ENCODE data around the gene TSPOAP1. TPM values are rescaled to one million over a fixed set of nuclear protein-coding genes. Genes with fewer than 3 reads are reported as not detected.

The TSPOAP1 gene
- total RNA-seq, 4 donors from 2014 or later: 2.9 to 16.0 (median 3.3) TPM

- H3K27ac ChIP-seq: no peak overlapping the region
- no peaks in the 10 kb centered on the region for H3K36me3 ChIP-seq
- H3K4me1 ChIP-seq: no peaks in the 10 kb centered on the region
- no peaks in the 10 kb centered on the region for H3K27me3 ChIP-seq
- no peak overlapping the region for H3K4me3 ChIP-seq
- intact Hi-C loops (cut with DNase I): no loop called here
- WGBS, 2 donors: 89 to 100% methylated on average over 1 to 13 of the region's 20 CpGs
- DNase-seq: no peak
- no peaks in the 10 kb centered on the region for H3K9me3 ChIP-seq
- no peak for TF ChIP-seq POLR2A (IDR thresholded peaks at IDR 0.05)
- TF ChIP-seq, protein P1, sequence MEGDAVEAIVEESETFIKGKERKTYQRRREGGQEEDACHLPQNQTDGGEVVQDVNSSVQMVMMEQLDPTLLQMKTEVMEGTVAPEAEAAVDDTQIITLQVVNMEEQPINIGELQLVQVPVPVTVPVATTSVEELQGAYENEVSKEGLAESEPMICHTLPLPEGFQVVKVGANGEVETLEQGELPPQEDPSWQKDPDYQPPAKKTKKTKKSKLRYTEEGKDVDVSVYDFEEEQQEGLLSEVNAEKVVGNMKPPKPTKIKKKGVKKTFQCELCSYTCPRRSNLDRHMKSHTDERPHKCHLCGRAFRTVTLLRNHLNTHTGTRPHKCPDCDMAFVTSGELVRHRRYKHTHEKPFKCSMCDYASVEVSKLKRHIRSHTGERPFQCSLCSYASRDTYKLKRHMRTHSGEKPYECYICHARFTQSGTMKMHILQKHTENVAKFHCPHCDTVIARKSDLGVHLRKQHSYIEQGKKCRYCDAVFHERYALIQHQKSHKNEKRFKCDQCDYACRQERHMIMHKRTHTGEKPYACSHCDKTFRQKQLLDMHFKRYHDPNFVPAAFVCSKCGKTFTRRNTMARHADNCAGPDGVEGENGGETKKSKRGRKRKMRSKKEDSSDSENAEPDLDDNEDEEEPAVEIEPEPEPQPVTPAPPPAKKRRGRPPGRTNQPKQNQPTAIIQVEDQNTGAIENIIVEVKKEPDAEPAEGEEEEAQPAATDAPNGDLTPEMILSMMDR (IDR thresholded peaks at IDR 0.05): no peak
These were observed 21.0 kb downstream of the TSPOAP1 start for GRCh38 chr17:58307468-58308172.

DNA sequence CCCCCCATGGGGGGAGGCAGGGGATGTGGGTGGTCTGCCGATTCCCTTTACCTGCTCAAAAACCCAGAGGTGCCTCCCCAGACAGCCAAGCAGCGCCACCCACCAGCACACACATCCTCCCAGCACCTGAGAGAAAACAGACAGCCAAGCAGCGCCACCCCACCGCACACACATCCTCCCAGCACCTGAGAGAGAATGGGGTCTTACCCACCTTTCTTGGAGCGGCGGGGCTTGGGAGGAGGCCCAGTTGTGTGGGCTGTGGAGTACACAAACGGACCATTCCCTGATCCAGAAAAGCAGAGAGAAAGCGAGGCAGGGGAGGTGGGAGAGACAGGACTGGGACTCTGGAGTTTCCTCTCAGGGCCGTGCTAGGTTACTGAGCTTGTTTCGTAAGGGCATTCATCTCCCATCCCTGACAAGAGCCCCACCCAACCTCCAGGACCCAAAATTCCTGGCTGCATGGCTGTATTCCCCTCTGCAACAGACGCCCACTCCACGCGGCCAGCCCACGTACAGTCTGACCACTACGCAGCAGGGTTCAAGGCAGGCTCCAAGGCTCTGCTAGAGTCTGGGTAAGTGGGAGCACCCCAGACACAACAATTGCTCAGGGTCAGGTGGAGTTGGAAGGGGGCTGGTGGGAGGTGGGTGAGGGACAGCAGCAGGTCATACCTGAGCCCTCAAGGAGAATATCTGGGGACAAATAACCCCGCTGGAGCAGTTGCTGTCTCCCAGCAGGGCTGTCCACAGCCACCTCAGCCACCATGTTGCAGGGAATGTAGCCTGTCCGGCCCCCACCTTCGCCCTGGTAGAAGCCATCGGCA lies 22.3 kb downstream of the TSPOAP1 start:
- DNase-seq: no peak
- no peaks in the 10 kb centered on the region for H3K4me1 ChIP-seq
- no peak overlapping the region for H3K27ac ChIP-seq
- TF ChIP-seq POLR2A (IDR thresholded peaks at IDR 0.05): no peak
- TF ChIP-seq, protein P1 (IDR thresholded peaks at IDR 0.05): no peak
- no peak overlapping the region for H3K4me3 ChIP-seq
- 80 to 82% methylated on average over 6 to 9 of the region's 19 CpGs for WGBS, 2 donors
- no peaks in the 10 kb centered on the region for H3K9me3 ChIP-seq
- no peaks in the 10 kb centered on the region for H3K36me3 ChIP-seq
- peaks cover 0 to 2% (median 0%) of the 10 kb centered on the region in 4 donors for H3K27me3 ChIP-seq
- intact Hi-C loops (cut with DNase I): no loop called here

DNA sequence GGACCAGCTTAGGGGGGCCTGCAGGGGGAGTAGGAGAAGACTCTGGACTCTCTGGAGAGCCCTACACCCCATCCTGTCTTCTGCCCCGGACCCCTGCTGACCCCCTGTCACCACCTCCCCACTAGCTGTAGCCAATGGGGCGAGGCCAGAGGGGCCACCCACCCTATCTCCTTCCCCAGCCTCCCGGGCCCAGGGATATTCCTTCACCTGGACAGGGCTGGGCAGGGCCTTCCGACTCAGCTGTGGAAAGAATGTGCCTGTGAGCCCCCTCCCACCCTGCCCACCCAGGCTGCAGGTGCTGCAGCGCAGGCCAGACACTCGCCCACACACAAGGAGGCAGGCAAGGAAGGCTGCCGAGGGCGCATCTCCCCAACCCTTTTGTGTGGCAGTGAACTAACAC lies 23.0 kb downstream of the TSPOAP1 start:
- Histone ChIP-seq H3K27me3 (peaks cover 0 to 3% (median 0%) of the 10 kb centered on the region in 4 donors), H3K4me1 (no peaks in the 10 kb centered on the region), H3K27ac (no peak overlapping the region), H3K36me3 (no peaks in the 10 kb centered on the region), H3K4me3 (no peak overlapping the region), H3K9me3 (no peaks in the 10 kb centered on the region)
- 92% methylated on average over 2 of the region's 8 CpGs; no CpG with 5 or more reads in 1 of the 2 donors for WGBS, 2 donors
- no peak for DNase-seq
- TF ChIP-seq POLR2A (IDR thresholded peaks at IDR 0.05): no peak
- TF ChIP-seq, protein P1 (IDR thresholded peaks at IDR 0.05): no peak
- intact Hi-C loops (cut with DNase I): no loop called here

- no peak for TF ChIP-seq POLR2A (IDR thresholded peaks at IDR 0.05)
- TF ChIP-seq, protein P1 (IDR thresholded peaks at IDR 0.05): no peak
- WGBS, 2 donors: 70 to 81% methylated on average over 3 to 5 of the region's 14 CpGs
- Histone ChIP-seq H3K4me1 (no peaks in the 10 kb centered on the region), H3K27me3 (peaks cover 0 to 3% (median 0%) of the 10 kb centered on the region in 4 donors), H3K9me3 (no peaks in the 10 kb centered on the region), H3K4me3 (no peak overlapping the region), H3K36me3 (no peaks in the 10 kb centered on the region), H3K27ac (no peak overlapping the region)
- intact Hi-C loops (cut with DNase I): no loop called here
- no peak for DNase-seq
These were observed 23.7 kb downstream of the TSPOAP1 start for GRCh38 chr17:58304750-58305486.
